GM12892 (cell line): ENCODE data around the gene INTS6.

Source experiments
- DNase-seq: peaks from one replicate; pipeline ENCODE4 v3.0.0; 2011; ENCODE audit not compliant: insufficient read length
- FAIRE-seq: peaks from 2 replicates; lab custom pipeline; 2011; peaks lifted over from hg19 to GRCh38; lab: Jason Lieb, UNC
- POLR2A ChIP-seq: IDR thresholded peaks from 2 replicates; pipeline ENCODE4 v1.6.1; 2011; ENCODE audit warnings: low read depth, low read length, control low read depth
- POLR2AphosphoS5 ChIP-seq: IDR thresholded peaks from 2 replicates; pipeline ENCODE4 v1.6.1; 2011; ENCODE audit warnings: low read depth, low read length, control low read depth
- TAF1 ChIP-seq: IDR thresholded peaks from 2 replicates; pipeline ENCODE4 v1.6.1; 2011; ENCODE audit warnings: low read depth, mild to moderate bottlenecking, control low read depth, low read length, borderline replicate concordance

Gene INTS6

GRCh38 chr13:51349016-51349415, 103.8 kb downstream of the INTS6 start:
- TF ChIP-seq POLR2A = no peak
- TF ChIP-seq TAF1 = no peak
- no peak for TF ChIP-seq POLR2AphosphoS5
- DNase-seq (no peak), FAIRE-seq (no peak)

GRCh38 chr13:51348069-51348967, 104.5 kb downstream of the INTS6 start:
- DNase-seq (no peak), FAIRE-seq (no peak)
- TF ChIP-seq TAF1 (no peak), POLR2A (no peak), POLR2AphosphoS5 (no peak)

- no peak for TF ChIP-seq POLR2AphosphoS5
- TF ChIP-seq TAF1 = no peak
- TF ChIP-seq POLR2A = no peak
- DNase-seq (no peak), FAIRE-seq (no peak)
Observed at GRCh38 chr13:51347099-51347498, 105.7 kb downstream of the INTS6 start.

- DNase-seq (no peak), FAIRE-seq (no peak)
- TF ChIP-seq POLR2A (no peak), POLR2AphosphoS5 (no peak)
Observed at GRCh38 chr13:51346397-51346796, 106.4 kb downstream of the INTS6 start.

GRCh38 chr13:51343475-51343874, 109.4 kb downstream of the INTS6 start:
- TF ChIP-seq POLR2A (no peak), TAF1 (no peak), POLR2AphosphoS5 (no peak)
- FAIRE-seq (no peak), DNase-seq (no peak)

- DNase-seq = no peak
- TF ChIP-seq TAF1 = no peak
- TF ChIP-seq POLR2A = no peak
- TF ChIP-seq POLR2AphosphoS5 = no peak
- no peak for FAIRE-seq
Observed at GRCh38 chr13:51342706-51343105, 110.1 kb downstream of the INTS6 start.

- no peak for FAIRE-seq
- TF ChIP-seq POLR2AphosphoS5 (no peak), TAF1 (no peak), POLR2A (no peak)
- no peak for DNase-seq
Observed at GRCh38 chr13:51341791-51342190, 111.0 kb downstream of the INTS6 start.

- FAIRE-seq (no peak), DNase-seq (no peak)
- TF ChIP-seq POLR2A (no peak), TAF1 (no peak), POLR2AphosphoS5 (no peak)
Observed at GRCh38 chr13:51341232-51341631, 111.6 kb downstream of the INTS6 start.

GRCh38 chr13:51339952-51340732, 112.7 kb downstream of the INTS6 start:
- FAIRE-seq = no peak
- DNase-seq = no peak
- TF ChIP-seq POLR2A (no peak), POLR2AphosphoS5 (no peak), TAF1 (no peak)

- TF ChIP-seq POLR2A = no peak
- no peak for TF ChIP-seq TAF1
- TF ChIP-seq POLR2AphosphoS5 = no peak
- FAIRE-seq (no peak), DNase-seq (no peak)
Observed at GRCh38 chr13:51339354-51339753, 113.5 kb downstream of the INTS6 start, which contains the start of gene SERPINE3. Gene SERPINE3 (plus strand): TSS chr13:51339691. CDS start chr13:51341092, 1,401 bp downstream.

- DNase-seq (no peak), FAIRE-seq (no peak)
- TF ChIP-seq TAF1 = no peak
- TF ChIP-seq POLR2AphosphoS5 = no peak
- no peak for TF ChIP-seq POLR2A
Observed at GRCh38 chr13:51336746-51337145, 116.1 kb downstream of the INTS6 start.

- no peak for TF ChIP-seq POLR2AphosphoS5
- no peak for TF ChIP-seq POLR2A
- TF ChIP-seq TAF1 = no peak
- no peak for FAIRE-seq
- no peak for DNase-seq
Observed at GRCh38 chr13:51333826-51334225, 119.0 kb downstream of the INTS6 start.

- no peak for FAIRE-seq
Observed at GRCh38 chr13:51333421-51333820, 119.4 kb downstream of the INTS6 start.

More at GRCh38 chr13:51333421-51333820, 119.4 kb downstream of the INTS6 start:
- DNase-seq = no peak
- no peak for TF ChIP-seq TAF1
- no peak for TF ChIP-seq POLR2AphosphoS5
- no peak for TF ChIP-seq POLR2A
